Naive thymus-derived CD8-positive, alpha-beta T cell (primary cell): ENCODE results near the gene TNS1. TPM values are rescaled to one million over a fixed set of nuclear protein-coding genes. Genes with fewer than 3 reads are reported as not detected.

Source experiments
- ATAC-seq, 2 donors: fragments of 150-1000 bp; cut with Tn5 transposase in 1 of 2; sonication (Bioruptor Pico), chemical (Tn5 transposase) in 1 of 2; 1 replicate in 1 of 2; 2 replicates in 1 of 2; pipeline ENCODE4 v1.10.0; 2021; ENCODE audit warnings: mild to moderate bottlenecking in 2 of 2, moderate library complexity in 2 of 2
- POLR2A ChIA-PET: fragments of 350-600 bp; sonication (Branson Sonifier 250); formaldehyde crosslinking; loops from one replicate; lab custom pipeline; 2021; ENCODE audit warnings: antibody characterized with exemption; lab: Charles Lee
- DNase-seq, 10 donors: peaks; one replicate each; pipeline versions ENCODE4 v3.0.0 to v3.0.0-alpha.2; 2020 to 2022
- H3K27ac Mint-ChIP-seq, 10 donors: one replicate each; pipeline ENCODE4 v1.8.0; 2020 to 2022; ENCODE audit warnings: mild to moderate bottlenecking in 10 of 10, mixed read lengths in 10 of 10, moderate library complexity in 4 of 10, inconsistent platforms in 1 of 10
- H3K27me3 Mint-ChIP-seq, 5 donors: one replicate each; pipeline ENCODE4 v1.8.0; 2021 to 2022; ENCODE audit warnings: mixed read lengths in 5 of 5
- H3K36me3 Mint-ChIP-seq, 3 donors: one replicate each; pipeline ENCODE4 v1.8.0; 2020 to 2022; ENCODE audit warnings: mixed read lengths in 3 of 3, mild to moderate bottlenecking in 2 of 3, inconsistent platforms in 1 of 3
- H3K4me1 Mint-ChIP-seq, 4 donors: one replicate each; pipeline ENCODE4 v1.8.0; 2021 to 2022; ENCODE audit warnings: mixed read lengths in 4 of 4
- H3K4me3 Mint-ChIP-seq, 10 donors: one replicate each; pipeline ENCODE4 v1.8.0; 2020 to 2022; ENCODE audit warnings: mild to moderate bottlenecking in 10 of 10, mixed read lengths in 10 of 10, moderate library complexity in 6 of 10, inconsistent platforms in 1 of 10
- H3K9me3 Mint-ChIP-seq, 9 donors: one replicate each; pipeline ENCODE4 v1.8.0; 2020 to 2022; ENCODE audit warnings: mixed read lengths in 9 of 9, mild to moderate bottlenecking in 3 of 9, inconsistent platforms in 1 of 9, moderate library complexity in 1 of 9
- polyA plus RNA-seq, 3 donors: library from polyadenylated mRNA; unstranded; fragments of 300-500 nt; fragmentation: Illumina TruSeq; gene quantifications; one replicate each; pipeline ENCODE4 v1.2.3, GENCODE V29; 2021
- total RNA-seq, 8 experiments: library from RNA in 2 of 8; stranded (reverse) in 2 of 8; gene quantifications; one replicate each; pipeline ENCODE4 v1.2.3 and lab custom pipeline; 2021 to 2026

The TNS1 gene
- total and polyA plus RNA-seq, 5 experiments from 2014 or later = 0.21 to 0.47 TPM; not detected in 3

GRCh38 chr2:217839750-217840107 lies 163.1 kb downstream of the TNS1 start:
- POLR2A ChIA-PET = no interaction called here
- H3K36me3 Mint-ChIP-seq = no peaks in the 10 kb centered on the region
- peaks cover 0 to 4% (median 0%) of the 10 kb centered on the region in 5 donors for H3K27me3 Mint-ChIP-seq
- no peak overlapping the region for H3K27ac Mint-ChIP-seq
- no peak overlapping the region for H3K4me3 Mint-ChIP-seq
- H3K4me1 Mint-ChIP-seq = no peaks in the 10 kb centered on the region
- ATAC-seq (no peak), DNase-seq (no peak)
- no peaks in the 10 kb centered on the region for H3K9me3 Mint-ChIP-seq

- ATAC-seq = no peak
- POLR2A ChIA-PET = no interaction called here
- peaks cover 0 to 4% (median 0%) of the 10 kb centered on the region in 5 donors for H3K27me3 Mint-ChIP-seq
- no peak overlapping the region for H3K27ac Mint-ChIP-seq
- H3K9me3 Mint-ChIP-seq = no peaks in the 10 kb centered on the region
- no peaks in the 10 kb centered on the region for H3K36me3 Mint-ChIP-seq
- no peaks in the 10 kb centered on the region for H3K4me1 Mint-ChIP-seq
- H3K4me3 Mint-ChIP-seq = no peak overlapping the region
- DNase-seq = no peak
Measured at GRCh38 chr2:217839073-217839749, 163.6 kb downstream of the TNS1 start.

- peaks cover 0 to 4% (median 0%) of the 10 kb centered on the region in 5 donors for H3K27me3 Mint-ChIP-seq
- POLR2A ChIA-PET = no interaction called here
- DNase-seq (no peak), ATAC-seq (no peak)
- H3K4me1 Mint-ChIP-seq = no peaks in the 10 kb centered on the region
- no peaks in the 10 kb centered on the region for H3K36me3 Mint-ChIP-seq
- H3K4me3 Mint-ChIP-seq = no peak overlapping the region
- H3K27ac Mint-ChIP-seq = no peak overlapping the region
- no peaks in the 10 kb centered on the region for H3K9me3 Mint-ChIP-seq
Measured at GRCh38 chr2:217838409-217838831, 164.4 kb downstream of the TNS1 start.

- ATAC-seq (no peak), DNase-seq (no peak)
- Mint-ChIP-seq H3K27ac (no peak overlapping the region), H3K9me3 (no peaks in the 10 kb centered on the region), H3K36me3 (no peaks in the 10 kb centered on the region), H3K4me3 (no peak overlapping the region), H3K27me3 (peaks cover 0 to 4% (median 0%) of the 10 kb centered on the region in 5 donors), H3K4me1 (no peaks in the 10 kb centered on the region)
- POLR2A ChIA-PET = no interaction called here
Measured at GRCh38 chr2:217837530-217837929, 165.3 kb downstream of the TNS1 start.

- Mint-ChIP-seq H3K4me1 (no peaks in the 10 kb centered on the region), H3K27ac (no peak overlapping the region), H3K9me3 (no peaks in the 10 kb centered on the region), H3K4me3 (peak overlapping the region in 1 of 10 donors; percentile 14), H3K27me3 (peaks cover 0 to 4% (median 0%) of the 10 kb centered on the region in 5 donors), H3K36me3 (no peaks in the 10 kb centered on the region)
- DNase-seq (no peak), ATAC-seq (no peak)
- POLR2A ChIA-PET = no interaction called here
Measured at GRCh38 chr2:217836901-217837491, 165.8 kb downstream of the TNS1 start.

- H3K36me3 Mint-ChIP-seq = no peaks in the 10 kb centered on the region
- no peak for ATAC-seq
- no peaks in the 10 kb centered on the region for H3K9me3 Mint-ChIP-seq
- POLR2A ChIA-PET = no interaction called here
- H3K27ac Mint-ChIP-seq = no peak overlapping the region
- H3K27me3 Mint-ChIP-seq = peaks cover 0 to 4% (median 0%) of the 10 kb centered on the region in 5 donors
- H3K4me3 Mint-ChIP-seq = peak overlapping the region in 1 of 10 donors; percentile 14
- no peaks in the 10 kb centered on the region for H3K4me1 Mint-ChIP-seq
- no peak for DNase-seq
Measured at GRCh38 chr2:217835931-217836891, 166.6 kb downstream of the TNS1 start.

GRCh38 chr2:217834744-217835513 lies 167.9 kb downstream of the TNS1 start:
- ATAC-seq (no peak), DNase-seq (no peak)
- Mint-ChIP-seq H3K4me3 (no peak overlapping the region), H3K4me1 (no peaks in the 10 kb centered on the region), H3K27ac (no peak overlapping the region), H3K36me3 (no peaks in the 10 kb centered on the region), H3K9me3 (no peaks in the 10 kb centered on the region), H3K27me3 (peaks cover 0 to 4% (median 0%) of the 10 kb centered on the region in 5 donors)
- POLR2A ChIA-PET = no interaction called here

- POLR2A ChIA-PET = no interaction called here
- H3K36me3 Mint-ChIP-seq = no peaks in the 10 kb centered on the region
- H3K9me3 Mint-ChIP-seq = no peaks in the 10 kb centered on the region
- DNase-seq = no peak
- H3K4me1 Mint-ChIP-seq = no peaks in the 10 kb centered on the region
- H3K4me3 Mint-ChIP-seq = no peak overlapping the region
- no peak overlapping the region for H3K27ac Mint-ChIP-seq
- no peak for ATAC-seq
- peaks cover 0 to 4% (median 4%) of the 10 kb centered on the region in 5 donors for H3K27me3 Mint-ChIP-seq
Measured at GRCh38 chr2:217834057-217834620, 168.7 kb downstream of the TNS1 start.

- Mint-ChIP-seq H3K27ac (no peak overlapping the region), H3K27me3 (peaks cover 0 to 4% (median 4%) of the 10 kb centered on the region in 5 donors), H3K4me3 (no peak overlapping the region), H3K4me1 (no peaks in the 10 kb centered on the region), H3K9me3 (no peaks in the 10 kb centered on the region), H3K36me3 (no peaks in the 10 kb centered on the region)
- no peak for ATAC-seq
- POLR2A ChIA-PET = no interaction called here
- DNase-seq = no peak
Measured at GRCh38 chr2:217833439-217833838, 169.4 kb downstream of the TNS1 start.

GRCh38 chr2:217832987-217833386 lies 169.8 kb downstream of the TNS1 start:
- ATAC-seq (no peak), DNase-seq (no peak)
- POLR2A ChIA-PET = no interaction called here
- no peak overlapping the region for H3K4me3 Mint-ChIP-seq
- H3K27ac Mint-ChIP-seq = no peak overlapping the region
- H3K9me3 Mint-ChIP-seq = no peaks in the 10 kb centered on the region
- H3K27me3 Mint-ChIP-seq = peaks cover 0 to 4% (median 4%) of the 10 kb centered on the region in 5 donors
- no peaks in the 10 kb centered on the region for H3K36me3 Mint-ChIP-seq
- H3K4me1 Mint-ChIP-seq = no peaks in the 10 kb centered on the region

- H3K27me3 Mint-ChIP-seq = peaks cover 0 to 4% (median 4%) of the 10 kb centered on the region in 5 donors
- no peaks in the 10 kb centered on the region for H3K4me1 Mint-ChIP-seq
- no peaks in the 10 kb centered on the region for H3K9me3 Mint-ChIP-seq
- POLR2A ChIA-PET = no interaction called here
- H3K36me3 Mint-ChIP-seq = no peaks in the 10 kb centered on the region
- DNase-seq = no peak
- no peak overlapping the region for H3K4me3 Mint-ChIP-seq
- ATAC-seq = no peak
- no peak overlapping the region for H3K27ac Mint-ChIP-seq
Measured at GRCh38 chr2:217832115-217832514, 170.7 kb downstream of the TNS1 start.

GRCh38 chr2:217831306-217831705 lies 171.5 kb downstream of the TNS1 start:
- H3K27ac Mint-ChIP-seq = no peak overlapping the region
- no peaks in the 10 kb centered on the region for H3K36me3 Mint-ChIP-seq
- POLR2A ChIA-PET = no interaction called here
- H3K9me3 Mint-ChIP-seq = no peaks in the 10 kb centered on the region
- no peak overlapping the region for H3K4me3 Mint-ChIP-seq
- H3K27me3 Mint-ChIP-seq = peaks cover 0 to 4% (median 2%) of the 10 kb centered on the region in 5 donors
- H3K4me1 Mint-ChIP-seq = no peaks in the 10 kb centered on the region
- no peak for DNase-seq
- no peak for ATAC-seq
